GM19397 (cell line): Measurements from ENCODE around the gene C12orf43.
"Not testable (repeated sequence)": the region's sequence is repeated elsewhere in the genome, so short reads cannot be mapped to it uniquely, and the experiment has no call there.

ENCODE experiments used
- ATAC-seq: cut with Tn5 transposase; IDR thresholded peaks from one replicate; pipeline ENCODE4 v1.9.1; 2021; ENCODE audit warnings: mild to moderate bottlenecking, moderate library complexity; ENCODE audit not compliant: unreplicated experiment

The C12orf43 gene, protein sequence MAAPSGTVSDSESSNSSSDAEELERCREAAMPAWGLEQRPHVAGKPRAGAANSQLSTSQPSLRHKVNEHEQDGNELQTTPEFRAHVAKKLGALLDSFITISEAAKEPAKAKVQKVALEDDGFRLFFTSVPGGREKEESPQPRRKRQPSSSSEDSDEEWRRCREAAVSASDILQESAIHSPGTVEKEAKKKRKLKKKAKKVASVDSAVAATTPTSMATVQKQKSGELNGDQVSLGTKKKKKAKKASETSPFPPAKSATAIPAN

DNA sequence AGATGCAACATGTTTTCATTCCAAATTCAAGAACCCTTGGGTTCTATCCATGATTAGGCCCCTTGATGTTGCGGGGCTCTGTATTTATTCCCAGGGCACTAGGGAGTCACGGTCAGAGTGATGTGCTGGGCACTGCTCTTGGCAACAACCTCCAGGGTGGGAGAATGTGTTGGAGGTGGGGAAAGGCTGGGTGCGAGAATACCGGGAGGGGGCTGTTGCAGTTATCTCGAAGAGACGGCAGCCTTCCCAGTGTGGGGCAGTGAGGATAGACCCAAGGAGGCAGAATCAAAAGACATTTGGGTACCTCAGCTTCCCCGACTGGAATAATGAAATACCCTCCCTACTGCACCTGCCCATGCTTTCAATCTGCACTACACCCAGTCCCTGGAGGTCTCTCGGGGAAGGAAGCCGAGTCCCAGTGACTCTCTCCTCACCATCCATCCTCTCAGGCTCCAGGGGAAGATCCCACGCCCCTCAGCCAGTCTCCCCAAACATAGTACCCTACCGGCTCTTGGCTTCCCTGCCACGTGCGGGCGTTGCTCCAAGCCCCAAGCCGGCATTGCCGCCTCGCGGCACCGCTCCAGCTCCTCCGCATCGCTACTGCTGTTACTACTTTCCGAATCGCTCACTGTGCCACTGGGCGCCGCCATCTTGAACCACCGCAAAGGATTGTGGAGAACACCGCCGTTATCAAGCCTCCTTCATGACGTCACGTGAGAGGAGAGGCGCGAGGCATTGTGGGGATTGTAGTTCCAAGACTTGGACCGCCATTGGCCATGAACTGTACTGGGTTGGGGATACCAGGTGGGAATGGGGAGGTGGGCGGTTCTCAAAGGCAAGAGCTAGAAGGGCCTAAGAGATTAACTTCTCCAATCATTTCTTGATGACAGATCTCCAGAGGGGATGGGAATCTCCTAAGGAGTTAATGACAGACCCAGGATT, at the start of gene C12orf43:
C12orf43 (minus strand) TSS at position 663 of the 942 bp plus-strand sequence; CDS start at position 650, 13 bp downstream.
- ATAC-seq = peak; percentile 94

DNA sequence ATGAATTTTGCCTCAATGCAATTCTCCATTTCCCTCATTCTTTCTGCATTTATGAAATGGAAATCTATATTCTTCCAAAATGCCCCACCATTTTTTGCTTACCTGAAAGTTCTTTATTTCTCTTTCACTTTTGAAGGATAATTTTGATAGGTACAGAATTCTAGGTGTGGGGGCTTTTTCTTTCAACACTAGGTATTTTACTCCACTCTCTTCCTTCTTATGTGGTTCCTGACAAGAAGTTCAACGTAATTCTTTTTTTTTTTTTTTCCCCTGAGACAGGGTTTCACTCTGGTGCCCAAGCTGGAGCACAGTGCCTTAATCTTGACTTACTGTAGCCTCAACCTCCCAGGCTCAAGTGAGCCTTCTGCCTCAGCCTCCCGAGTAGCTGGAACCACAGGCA, 49.1 kb upstream of the C12orf43 start:
- ATAC-seq = no peak

DNA sequence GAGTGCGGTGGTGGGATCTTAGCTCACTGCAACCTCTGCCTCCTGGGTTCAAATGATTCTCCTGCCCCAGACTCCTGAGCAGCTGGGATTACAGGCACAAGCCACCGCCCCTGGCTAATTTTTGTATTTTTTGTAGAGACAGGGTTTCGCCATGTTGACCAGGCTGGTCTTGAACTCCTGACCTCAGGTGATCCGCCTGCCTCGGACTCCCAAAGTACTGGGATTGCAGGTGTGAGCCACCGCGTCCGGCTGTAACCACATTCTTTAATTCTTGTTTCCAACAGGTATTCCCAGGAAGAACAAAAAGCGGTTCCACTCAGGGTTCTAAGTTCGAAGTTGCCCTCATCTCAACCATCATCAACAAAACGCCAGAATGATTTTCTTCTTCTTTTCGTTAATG, 48.3 kb upstream of the C12orf43 start:
- not testable (repeated sequence) for ATAC-seq

DNA sequence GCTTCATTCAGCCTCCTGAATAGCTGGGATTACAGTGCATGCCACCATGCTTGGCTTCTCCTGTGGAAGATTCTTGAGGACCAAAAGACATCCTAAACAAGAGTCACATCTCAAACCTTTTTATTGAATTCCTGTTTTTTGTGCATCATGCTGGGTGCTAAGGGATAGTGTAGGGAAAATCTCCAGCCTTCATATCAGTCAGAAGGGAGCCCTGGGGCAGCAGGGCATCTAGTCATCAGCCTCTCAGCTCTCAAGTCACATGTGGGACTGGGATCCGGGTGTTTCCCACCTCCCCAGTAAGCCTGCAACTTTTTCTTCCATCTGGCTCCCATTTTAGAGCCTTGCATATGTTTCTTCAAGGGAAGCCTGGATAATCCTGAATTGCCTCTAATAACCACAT, 47.8 kb upstream of the C12orf43 start:
- ATAC-seq = no peak

DNA sequence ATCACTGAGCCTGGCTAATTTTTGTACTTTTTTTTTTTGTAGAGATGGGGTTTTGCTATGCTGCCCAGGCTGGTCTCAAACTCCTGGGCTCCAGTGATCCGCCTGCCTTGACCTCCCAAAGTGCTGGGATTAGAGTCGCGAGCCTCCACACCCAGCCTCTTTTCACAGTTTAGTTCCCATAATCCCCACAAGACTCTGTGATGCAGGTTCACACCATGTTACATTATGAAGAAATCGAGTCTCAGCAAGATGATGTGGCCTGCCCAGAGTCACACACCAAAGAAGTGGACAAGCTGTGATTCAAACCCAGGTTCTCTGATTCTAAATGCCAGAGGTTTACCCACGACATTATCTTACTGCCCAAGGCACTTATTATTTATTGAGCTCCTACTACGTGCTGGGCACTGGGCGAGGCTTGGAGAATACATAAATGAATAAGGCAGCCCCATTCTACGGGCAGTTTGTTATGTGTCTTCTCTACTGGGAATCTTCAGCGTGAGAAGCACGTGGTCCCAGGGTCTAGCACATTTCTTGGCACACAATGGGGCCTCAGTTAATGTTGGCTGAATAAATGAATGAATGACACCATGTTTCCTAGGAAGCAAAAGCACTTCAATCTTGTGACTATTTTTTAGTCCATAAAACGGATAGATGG, 46.2 kb upstream of the C12orf43 start:
- no peak for ATAC-seq

DNA sequence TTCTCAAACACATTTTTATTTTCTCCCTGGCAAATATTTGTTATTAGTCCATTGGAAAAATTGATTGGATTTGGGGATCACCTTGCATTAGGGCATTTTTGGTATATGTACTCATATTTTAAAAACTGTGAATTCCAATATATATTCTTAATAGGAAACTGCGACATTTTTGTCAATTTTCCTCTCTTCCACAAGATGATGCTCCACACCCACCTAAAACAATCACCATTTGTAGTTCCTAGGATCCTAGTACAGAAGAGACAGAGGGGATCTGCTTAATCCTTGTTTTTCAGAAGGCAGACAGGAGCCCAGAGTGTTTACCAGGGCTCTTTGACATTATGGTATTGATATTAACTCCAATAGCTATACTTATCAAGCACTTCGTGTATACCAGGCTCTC, 45.5 kb upstream of the C12orf43 start:
- ATAC-seq = no peak

DNA sequence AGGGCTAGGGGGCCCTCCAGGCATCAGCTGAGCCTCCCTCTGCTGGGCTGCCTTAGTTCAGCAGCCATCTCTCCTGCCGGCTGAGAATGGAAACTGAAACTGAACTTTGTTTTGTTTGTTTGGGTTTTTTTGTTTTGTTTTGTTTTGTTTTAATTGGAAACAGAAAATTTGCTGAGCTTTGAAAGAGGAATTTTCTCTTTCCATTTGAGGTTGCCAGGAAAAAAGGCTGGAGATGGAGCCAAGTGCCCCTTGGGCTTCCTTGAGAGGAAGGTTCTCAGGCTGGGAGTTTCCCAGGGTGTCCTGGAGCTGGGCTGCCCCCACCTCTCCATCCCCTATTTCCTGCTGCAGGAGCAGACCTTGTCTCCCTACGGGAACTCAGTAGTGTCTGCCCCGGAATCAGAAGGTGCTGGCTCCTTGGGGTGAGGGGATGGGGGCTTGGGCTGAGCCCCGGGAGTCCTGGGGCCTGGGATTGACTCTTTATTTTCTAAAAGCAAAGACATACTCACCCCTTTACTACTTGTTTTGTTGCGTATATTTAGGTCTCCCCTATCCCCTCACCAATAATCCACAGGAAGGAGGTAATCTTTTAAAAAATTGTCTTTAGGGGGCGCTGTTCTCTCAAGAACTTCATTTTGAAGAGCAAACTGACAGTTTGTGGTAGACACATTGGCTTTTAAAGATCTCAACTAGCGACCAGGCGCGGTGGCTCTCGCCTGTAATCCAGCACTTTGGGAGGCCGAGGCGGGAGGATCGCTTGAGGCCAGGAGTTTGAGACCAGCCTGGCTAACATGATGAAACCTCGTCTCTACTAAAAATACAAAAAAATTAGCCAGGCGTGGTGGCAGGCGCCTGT, 44.1 kb upstream of the C12orf43 start:
- ATAC-seq = peak; percentile 81

DNA sequence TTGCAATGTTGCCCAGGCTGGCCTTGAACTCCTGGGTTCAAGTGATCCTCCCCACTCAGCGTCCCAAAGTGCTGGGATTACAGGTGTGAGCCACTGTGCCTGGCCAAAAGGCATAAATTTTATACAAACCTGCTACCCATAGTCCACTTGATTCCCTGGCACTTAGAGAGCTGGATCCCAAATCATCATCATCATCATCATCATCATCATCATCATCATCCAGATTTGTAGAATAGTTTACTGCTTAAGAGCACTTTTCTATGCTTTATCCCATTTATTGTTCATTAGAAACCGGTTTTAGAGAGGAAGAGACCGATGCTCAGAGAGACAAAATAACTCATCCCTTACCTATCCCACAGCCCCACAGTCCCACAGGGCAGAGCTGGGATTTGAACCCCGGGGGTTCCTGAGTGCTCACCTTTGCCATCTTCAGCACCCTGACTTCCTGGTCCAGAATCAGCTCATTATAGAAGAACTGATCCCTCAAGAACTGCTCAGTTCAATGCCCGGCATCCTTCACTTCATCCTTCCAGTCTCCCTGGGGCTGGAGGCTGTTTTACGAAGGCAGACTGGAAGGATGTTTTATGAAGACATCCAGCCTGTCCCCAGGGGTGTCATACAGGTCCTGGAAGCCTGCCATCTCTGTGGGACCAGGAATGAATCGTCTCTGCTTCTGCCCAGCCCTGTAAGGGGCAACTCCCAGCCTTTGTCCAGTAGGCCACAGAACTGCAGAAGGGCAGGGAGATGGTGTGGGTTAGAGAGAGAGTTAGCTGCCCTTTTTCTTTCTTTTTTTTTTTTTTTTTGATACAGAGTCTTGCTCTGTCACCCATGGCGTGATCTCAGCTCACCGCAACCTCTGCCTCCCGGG, 43.0 kb upstream of the C12orf43 start:
- ATAC-seq = no peak

DNA sequence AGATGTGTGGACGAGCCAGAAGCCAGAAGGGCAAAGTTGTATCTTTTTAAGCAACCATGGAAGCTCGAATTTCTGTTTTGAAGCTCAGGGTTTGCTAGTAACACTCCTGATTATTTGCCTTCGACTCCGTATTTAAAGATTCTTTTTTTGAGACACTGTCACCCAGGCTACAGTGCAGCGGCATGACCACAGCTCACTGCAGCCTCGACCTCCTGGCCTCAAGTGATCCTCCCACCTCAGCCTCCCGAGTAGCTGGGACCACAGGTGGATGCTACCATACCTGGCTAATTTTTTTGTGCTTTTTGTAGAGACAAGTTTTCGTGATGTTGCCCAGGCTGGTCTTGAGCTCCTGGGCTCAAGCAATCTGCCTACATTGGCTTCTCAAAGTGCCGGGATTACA, 41.5 kb upstream of the C12orf43 start:
- ATAC-seq = no peak

DNA sequence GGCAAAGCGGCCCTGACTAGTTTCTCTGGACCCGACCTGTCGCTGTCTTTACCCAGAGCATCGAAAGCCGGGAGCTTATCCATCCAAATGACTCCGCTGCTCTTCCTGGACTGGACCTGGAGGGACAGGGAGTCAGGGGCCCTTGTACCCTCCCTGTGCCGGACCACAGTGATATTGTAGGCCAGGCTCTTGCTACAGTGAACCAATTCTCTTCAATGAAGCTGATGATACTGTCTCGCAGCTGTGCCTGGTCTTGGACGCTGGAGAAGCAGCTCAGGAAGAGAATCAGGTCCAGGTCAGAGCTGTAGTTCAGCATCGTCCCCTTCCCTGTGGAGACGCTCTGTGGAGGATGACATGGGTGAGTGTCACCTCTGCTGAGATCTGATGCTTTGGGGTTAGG, 37.4 kb upstream of the C12orf43 start:
- ATAC-seq = no peak

DNA sequence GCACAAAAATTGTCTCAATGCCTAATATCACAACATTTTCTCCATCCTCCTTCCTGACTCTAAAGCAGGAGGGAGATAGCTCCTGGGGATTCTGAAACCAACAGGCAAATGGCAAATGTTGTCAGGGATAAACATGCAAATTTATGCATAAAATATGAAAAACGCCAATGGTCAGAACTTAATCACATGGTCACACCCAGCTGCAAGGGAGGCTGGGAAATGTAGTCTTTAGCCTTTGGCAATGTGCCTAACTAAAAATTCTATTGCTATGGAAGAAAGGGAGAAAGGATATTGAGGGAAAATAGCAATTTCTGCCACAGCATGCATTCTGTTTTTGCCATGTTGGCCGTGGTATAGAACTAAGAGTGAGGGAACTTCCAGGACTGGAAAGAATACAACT, 34.4 kb upstream of the C12orf43 start:
- ATAC-seq = no peak

DNA sequence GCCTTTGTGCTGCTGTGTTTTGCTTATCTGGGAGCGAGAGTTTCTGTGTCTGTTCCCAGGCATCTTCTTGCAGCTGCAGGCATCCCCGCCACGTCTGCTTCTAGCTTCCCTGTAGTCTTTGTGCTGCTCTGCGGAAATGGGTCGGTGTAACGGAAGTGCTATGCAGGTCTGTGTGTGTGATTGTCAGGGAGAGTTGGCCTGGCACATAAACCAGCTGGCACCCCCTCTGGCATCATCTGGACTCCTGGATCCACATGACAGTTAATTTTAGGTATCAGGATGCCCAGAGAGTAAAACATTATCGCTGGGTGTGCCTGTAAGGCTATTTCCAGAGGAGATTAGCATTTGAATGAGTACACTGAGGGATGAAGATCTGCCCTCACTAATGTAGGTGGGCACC, 32.2 kb upstream of the C12orf43 start:
- no peak for ATAC-seq

DNA sequence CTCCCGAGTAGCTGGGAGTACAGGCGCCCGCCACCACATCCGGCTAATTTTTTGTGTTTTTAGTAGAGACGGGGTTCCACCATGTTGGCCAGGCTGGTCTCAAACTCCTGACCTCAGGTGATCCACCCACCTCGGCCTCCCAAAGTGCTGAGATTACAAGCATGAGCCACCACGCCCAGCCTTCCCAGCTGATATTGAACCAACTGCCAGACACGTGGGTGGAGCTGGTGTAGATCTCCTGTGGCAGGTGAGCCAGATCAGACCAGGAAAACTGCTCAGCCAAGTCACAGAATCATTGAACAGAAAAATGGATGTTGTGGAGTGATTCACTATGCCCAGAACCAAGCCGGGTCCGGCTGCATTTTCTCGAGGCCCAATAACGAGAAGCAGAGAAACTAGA, 31.1 kb upstream of the C12orf43 start:
- ATAC-seq = not testable (repeated sequence)

DNA sequence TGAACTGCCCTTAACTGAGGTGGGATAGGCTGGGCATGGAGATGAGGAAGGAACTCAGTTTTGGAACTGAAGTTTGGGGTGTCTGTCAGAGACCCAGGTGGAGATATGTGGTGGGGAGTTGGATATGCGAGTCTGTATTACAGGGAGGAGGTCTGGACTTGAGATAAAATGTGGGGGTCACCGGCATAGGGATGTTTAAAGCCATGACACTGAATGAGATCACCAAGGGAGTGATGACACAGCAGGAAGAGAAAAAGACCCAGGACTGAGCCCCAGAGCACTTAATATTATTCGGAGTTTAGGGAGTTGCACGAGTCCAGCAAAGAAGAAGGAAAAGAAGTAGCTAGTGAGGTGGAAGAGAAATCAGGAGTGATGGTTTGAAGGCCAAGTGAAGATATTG, 26.8 kb upstream of the C12orf43 start:
- ATAC-seq = no peak

DNA sequence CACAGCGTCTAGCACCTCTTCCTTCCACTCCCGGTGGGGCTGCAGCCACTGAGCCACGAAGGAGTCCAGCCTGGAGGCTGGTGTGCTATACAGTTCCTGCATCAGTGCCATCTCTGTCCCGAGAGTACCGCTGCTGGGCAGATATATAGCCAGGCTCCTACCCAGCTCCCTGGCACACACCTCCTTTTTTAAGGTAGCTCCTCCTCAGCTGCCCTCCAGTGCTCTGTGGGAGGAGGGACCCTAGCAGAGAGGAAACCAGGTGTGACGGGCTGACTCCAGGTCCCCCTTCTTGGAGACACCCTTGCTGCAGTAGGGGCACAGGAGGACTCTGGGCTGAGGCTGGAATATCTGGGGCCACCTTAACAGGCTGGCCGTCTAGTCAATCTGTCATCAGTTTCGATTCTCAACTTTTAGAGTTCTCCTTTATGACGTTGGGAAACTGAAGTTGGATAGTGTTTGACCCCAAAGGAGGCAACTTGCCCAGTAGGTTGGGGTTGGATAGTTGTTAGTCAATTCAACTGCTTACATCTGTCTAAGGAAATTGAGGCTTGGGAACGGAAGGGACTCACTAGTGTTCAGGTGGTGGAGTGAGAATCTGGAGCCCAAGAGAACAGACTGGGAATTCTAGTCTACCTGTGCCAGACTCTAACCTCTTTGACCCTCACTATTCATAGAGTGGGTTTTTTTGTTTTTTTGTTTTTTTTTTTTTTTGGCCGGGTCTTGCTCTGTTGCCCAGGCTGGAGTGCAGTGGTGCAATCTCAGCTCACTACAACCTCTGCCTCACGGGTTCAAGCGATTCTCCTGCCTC, 22.8 kb upstream of the C12orf43 start, which contains the start of gene OASL:
OASL (minus strand) TSS at position 386 of the 808 bp plus-strand sequence; CDS start at position 111, 275 bp downstream.
- peak; percentile 63 for ATAC-seq

DNA sequence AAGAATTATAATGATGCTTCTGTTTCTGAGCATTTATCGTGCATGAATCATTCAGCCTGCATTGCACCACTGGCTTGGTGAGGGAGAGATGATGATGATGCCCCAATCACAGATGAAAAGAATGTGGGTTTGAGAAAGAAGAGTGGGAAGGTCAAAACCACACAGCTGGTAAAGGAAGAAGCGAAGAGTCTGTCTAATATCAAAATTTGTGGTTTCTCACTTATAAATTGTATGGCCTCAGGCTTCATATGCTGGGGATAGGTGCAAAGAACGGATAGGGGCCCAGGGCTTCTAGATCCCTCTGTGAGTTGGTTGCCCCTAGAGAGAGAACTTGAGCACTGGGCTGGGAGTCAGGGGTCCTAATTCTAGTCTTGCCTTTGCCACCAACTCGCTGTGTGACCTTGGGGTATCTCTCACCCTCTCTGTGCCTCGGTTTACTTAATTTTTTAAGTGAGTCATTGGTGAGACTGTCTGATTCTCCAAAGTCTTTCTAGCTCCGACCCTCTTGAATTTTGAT, 20.6 kb upstream of the C12orf43 start:
- no peak for ATAC-seq

DNA sequence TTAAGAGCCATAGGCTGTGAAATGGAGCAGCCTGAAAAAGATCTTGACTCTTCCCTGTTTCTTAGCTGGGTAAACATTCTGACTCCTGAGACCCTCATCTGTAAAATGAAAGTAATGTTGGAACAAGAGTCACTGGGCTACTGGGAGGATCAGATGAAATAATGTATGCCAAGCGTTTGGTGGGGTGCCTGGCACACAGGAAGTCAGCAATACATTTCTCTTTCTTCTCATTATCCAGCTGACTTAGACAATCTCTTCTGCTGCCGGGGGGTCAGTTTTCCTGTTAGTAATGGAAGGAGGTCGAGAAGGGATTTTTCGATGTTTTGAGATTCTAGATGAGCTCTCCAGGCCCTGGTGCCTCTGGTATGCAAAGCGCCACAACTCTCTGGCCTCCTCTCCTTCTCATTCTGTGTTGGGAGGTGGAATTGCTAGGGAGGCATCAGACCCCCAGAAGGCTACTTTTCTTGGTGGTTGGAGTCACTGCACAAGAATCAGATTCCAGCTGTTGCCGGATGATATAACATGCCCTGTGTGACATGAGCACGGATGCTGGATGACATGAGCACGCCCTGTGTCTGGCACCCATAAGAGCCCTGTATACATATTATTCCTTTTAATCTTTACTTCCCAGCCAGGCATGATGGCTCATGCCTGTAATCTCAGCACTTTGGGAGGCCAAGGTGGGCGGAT, 18.5 kb upstream of the C12orf43 start:
- ATAC-seq = no peak
